Adrenal gland (tissue), 12 donors: Measurements from ENCODE around the gene PDPN. TPM values are rescaled to one million over a fixed set of nuclear protein-coding genes. Genes with fewer than 3 reads are reported as not detected.

ENCODE experiments used
- DNase-seq, 7 donors: peaks; one replicate each; pipeline ENCODE4 v3.0.0-alpha.2; 2019 to 2020
- H3K27ac ChIP-seq, 5 donors: fragments of 200-600 bp; sonication (generic) in 4 of 5; 1 replicate in 3 of 5; 2 replicates in 2 of 5; pipeline versions ENCODE4 v1.5.1 to v1.8.0; 2016 to 2020; ENCODE audit warnings: mild to moderate bottlenecking in 1 of 5
- H3K27me3 ChIP-seq: fragments of 200-600 bp; 2 replicates; pipeline ENCODE4 v1.8.0; 2021
- H3K36me3 ChIP-seq, 2 donors: fragments of 200-600 bp; replicated peaks in 1 of 2; 1 replicate in 1 of 2; 2 replicates in 1 of 2; pipeline versions ENCODE4 v1.5.1 to v1.8.0; 2018 to 2022
- H3K4me1 ChIP-seq, 2 donors: fragments of 200-600 bp; replicated peaks in 1 of 2; 1 replicate in 1 of 2; 2 replicates in 1 of 2; pipeline versions ENCODE4 v1.5.1 to v1.8.0; 2018 to 2021
- H3K4me3 ChIP-seq, 4 donors: fragments of 200-600 bp; sonication (generic) in 3 of 4; one replicate each; pipeline ENCODE4 v1.5.1; 2016 to 2018
- H3K9me3 ChIP-seq, 3 donors: fragments of 200-600 bp; sonication (generic) in 1 of 3; replicated peaks in 1 of 3; 1 replicate in 2 of 3; 2 replicates in 1 of 3; pipeline versions ENCODE4 v1.5.1 to v1.8.0; 2016 to 2021
- CTCF ChIP-seq, 6 experiments: fragments of 450-650 bp in 4 of 6; fragments of 200-600 bp in 2 of 6; sonication (generic) in 1 of 6; IDR thresholded peaks; 1 replicate in 5 of 6; 2 replicates in 1 of 6; pipeline versions ENCODE4 v1.5.1 to v1.8.0; 2016 to 2021; ENCODE audit warnings: antibody characterized with exemption in 6 of 6, mild to moderate bottlenecking in 2 of 6, moderate library complexity in 1 of 6
- POLR2A ChIP-seq, 2 donors: fragments of 450-650 bp; IDR thresholded peaks; one replicate each; pipeline ENCODE4 v1.6.1; 2017; ENCODE audit warnings: antibody characterized with exemption in 2 of 2, mild to moderate bottlenecking in 2 of 2, moderate library complexity in 1 of 2
- WGBS, 4 donors: extraction: QIAGEN DNeasy Blood & Tissue Kit in 2 of 4; methylation state at CpG; one replicate each; pipeline versions ENCODE4 v1.1.5 to v1.1.7; 2013 to 2017; 5-methylcytosine and 5-hydroxymethylcytosine counted together
- intact Hi-C, 2 donors: fragments of 100-400 bp; cut with DNase I; formaldehyde crosslinking; loops; one replicate each; pipeline versions ENCODE4 v1.14.1 to v1.15.0; 2022 to 2023
- polyA plus RNA-seq, 3 donors: library from polyadenylated mRNA; stranded (reverse); fragments of 200-250 nt in 2 of 3; fragments of 350-450 nt in 1 of 3; fragmentation: Illumina TruSeq in 1 of 3; extraction: RNeasy Lipid Tissue Mini Kit (QIAGEN cat#74804) in 1 of 3; gene quantifications; one replicate each; pipeline ENCODE4 v1.2.3, GENCODE V29; 2013 to 2014
- total RNA-seq, 9 donors: library from RNA; depleted of rRNA in 4 of 9; stranded (reverse); fragments of >200 nt in 4 of 9; fragments of 120-200 nt in 1 of 9; fragmentation: NEBNext Ultra II Directional in 1 of 9; extraction: Animal tissue kit (Norgen Biotek cat#: 25700) in 1 of 9; gene quantifications; one replicate each; pipeline versions ENCODE4 v1.1.0 to v1.2.4, GENCODE V29; 2013 to 2023
- donor health status: healthy with polysubstance abuse.
- donor health status: Bipolar disorder and iron deficiency.
- donor health status: DM: yes; HTN: yes; CAD: no.
- donor health status: DM: no; HTN: no; CAD: no.
- donor health status: DM: no; HTN: no; CAD: no.
- donor health status: DM: yes; HTN: yes; CAD: no.

PDPN gene
- total and polyA plus RNA-seq, 12 donors = 1.2 to 13.8 (median 5.6) TPM

GRCh38 chr1:13616234-13616633 lies 32.6 kb downstream of the PDPN start:
- Histone ChIP-seq H3K9me3 (no peaks in the 10 kb centered on the region), H3K36me3 (no peaks in the 10 kb centered on the region), H3K4me3 (no peak overlapping the region), H3K4me1 (no peaks in the 10 kb centered on the region), H3K27me3 (no peaks in the 10 kb centered on the region), H3K27ac (no peak overlapping the region)
- no peak for TF ChIP-seq POLR2A (IDR thresholded peaks at IDR 0.05)
- no peak for TF ChIP-seq CTCF (IDR thresholded peaks at IDR 0.05)
- no peak for DNase-seq
- intact Hi-C loops = no loop called here
- 77 to 84% (median 78%) methylated on average over 5 of the region's 5 CpGs for WGBS, 4 donors

GRCh38 chr1:13617108-13617507 lies 33.5 kb downstream of the PDPN start:
- intact Hi-C loops = no loop called here
- no peak for DNase-seq
- no peaks in the 10 kb centered on the region for H3K36me3 ChIP-seq
- no peaks in the 10 kb centered on the region for H3K4me1 ChIP-seq
- TF ChIP-seq POLR2A (IDR thresholded peaks at IDR 0.05) = no peak
- no peak for TF ChIP-seq CTCF (IDR thresholded peaks at IDR 0.05)
- no peaks in the 10 kb centered on the region for H3K9me3 ChIP-seq
- no peaks in the 10 kb centered on the region for H3K27me3 ChIP-seq
- H3K27ac ChIP-seq = no peak overlapping the region
- H3K4me3 ChIP-seq = no peak overlapping the region
- 85 to 92% (median 89%) methylated on average over 4 of the region's 4 CpGs for WGBS, 4 donors

GRCh38 chr1:13617773-13618172 lies 34.1 kb downstream of the PDPN start:
- Histone ChIP-seq H3K27me3 (no peaks in the 10 kb centered on the region), H3K4me3 (no peak overlapping the region), H3K27ac (no peak overlapping the region), H3K36me3 (no peaks in the 10 kb centered on the region), H3K9me3 (no peaks in the 10 kb centered on the region), H3K4me1 (no peaks in the 10 kb centered on the region)
- WGBS, 4 donors = 86 to 95% (median 92%) methylated on average over 1 of the region's 1 CpG
- no peak for DNase-seq
- intact Hi-C loops = no loop called here
- no peak for TF ChIP-seq CTCF (IDR thresholded peaks at IDR 0.05)
- TF ChIP-seq POLR2A (IDR thresholded peaks at IDR 0.05) = no peak

GRCh38 chr1:13618483-13618882 lies 34.9 kb downstream of the PDPN start:
- Histone ChIP-seq H3K4me3 (no peak overlapping the region), H3K36me3 (no peaks in the 10 kb centered on the region), H3K9me3 (no peaks in the 10 kb centered on the region), H3K4me1 (no peaks in the 10 kb centered on the region), H3K27ac (no peak overlapping the region), H3K27me3 (no peaks in the 10 kb centered on the region)
- TF ChIP-seq CTCF (IDR thresholded peaks at IDR 0.05) = no peak
- no peak for TF ChIP-seq POLR2A (IDR thresholded peaks at IDR 0.05)
- 90 to 96% (median 93%) methylated on average over 9 to 11 of the region's 11 CpGs for WGBS, 4 donors
- DNase-seq = no peak
- intact Hi-C loops = no loop called here
